Right atrium auricular region (tissue), 2 donors: ENCODE data around the gene TPSD1. TPM values are rescaled to one million over a fixed set of nuclear protein-coding genes. Genes with fewer than 3 reads are reported as not detected.
A peak's percentile ranks its signal among the peaks of the same experiment; 100 is the strongest.

ENCODE experiments used
- DNase-seq: peaks from one replicate; pipeline ENCODE4 v3.0.0-alpha.2; 2019; ENCODE audit warnings: low spot score
- H3K27ac ChIP-seq, 2 donors: fragments of 200-600 bp; sonication (generic); 1 replicate in 1 of 2; 2 replicates in 1 of 2; pipeline ENCODE4 v1.5.1; 2016 to 2019
- H3K27me3 ChIP-seq, 2 donors: fragments of 200-600 bp; sonication (generic); one replicate each; pipeline versions ENCODE4 v1.5.1 to v1.6.0; 2017 to 2019
- H3K36me3 ChIP-seq: fragments of 200-600 bp; sonication (generic); one replicate; pipeline ENCODE4 v1.5.1; 2016
- H3K4me1 ChIP-seq, 2 donors: fragments of 200-600 bp; sonication (generic); one replicate each; pipeline versions ENCODE4 v1.5.1 to v1.6.0; 2017 to 2019
- H3K4me3 ChIP-seq, 2 donors: fragments of 200-600 bp; sonication (generic); 1 replicate in 1 of 2; 2 replicates in 1 of 2; pipeline ENCODE4 v1.5.1; 2017 to 2019; ENCODE audit warnings: mild to moderate bottlenecking in 1 of 2, moderate library complexity in 1 of 2
- H3K9me3 ChIP-seq, 2 donors: fragments of 200-600 bp; sonication (generic); one replicate each; pipeline ENCODE4 v1.5.1; 2019
- CTCF ChIP-seq, 2 donors: fragments of 200-600 bp; sonication (generic); IDR thresholded peaks; one replicate each; pipeline ENCODE4 v1.5.1; 2019; ENCODE audit warnings: antibody characterized with exemption in 2 of 2
- total RNA-seq, 2 donors: library from RNA; depleted of rRNA; stranded (reverse); fragments of >200 nt; gene quantifications; one replicate each; pipeline ENCODE4 v1.1.0, GENCODE V29; 2016

The TPSD1 gene
- total RNA-seq, 2 donors from 2014 or later = 0.63 TPM; not detected in 1

GRCh38 chr16:1258225-1258600, 2.3 kb downstream of the TPSD1 start:
- H3K9me3 ChIP-seq = no peaks in the 10 kb centered on the region
- no peaks in the 10 kb centered on the region for H3K36me3 ChIP-seq
- no peak for TF ChIP-seq CTCF (IDR thresholded peaks at IDR 0.05)
- no peak overlapping the region for H3K4me3 ChIP-seq
- no peaks in the 10 kb centered on the region for H3K4me1 ChIP-seq
- no peak overlapping the region for H3K27ac ChIP-seq
- H3K27me3 ChIP-seq = peaks cover 8 to 9% of the 10 kb centered on the region in 2 donors
- no peak for DNase-seq

GRCh38 chr16:1258906-1259759, 3.3 kb downstream of the TPSD1 start:
- Histone ChIP-seq H3K27ac (no peak overlapping the region), H3K9me3 (no peaks in the 10 kb centered on the region), H3K4me1 (no peaks in the 10 kb centered on the region), H3K27me3 (peaks cover 8 to 9% of the 10 kb centered on the region in 2 donors), H3K4me3 (peak overlapping the region in 1 of 2 donors; percentile 21), H3K36me3 (no peaks in the 10 kb centered on the region)
- TF ChIP-seq CTCF (IDR thresholded peaks at IDR 0.05) = no peak
- DNase-seq = no peak

GRCh38 chr16:1259760-1260068, 3.8 kb downstream of the TPSD1 start:
- no peak for TF ChIP-seq CTCF (IDR thresholded peaks at IDR 0.05)
- Histone ChIP-seq H3K27ac (no peak overlapping the region), H3K4me1 (no peaks in the 10 kb centered on the region), H3K27me3 (peaks cover 8 to 9% of the 10 kb centered on the region in 2 donors), H3K9me3 (no peaks in the 10 kb centered on the region), H3K36me3 (no peaks in the 10 kb centered on the region), H3K4me3 (no peak overlapping the region)
- DNase-seq = no peak

- H3K9me3 ChIP-seq = no peaks in the 10 kb centered on the region
- DNase-seq = no peak
- TF ChIP-seq CTCF (IDR thresholded peaks at IDR 0.05) = no peak
- H3K36me3 ChIP-seq = no peaks in the 10 kb centered on the region
- H3K4me1 ChIP-seq = no peaks in the 10 kb centered on the region
- peaks cover 8 to 9% of the 10 kb centered on the region in 2 donors for H3K27me3 ChIP-seq
- no peak overlapping the region for H3K27ac ChIP-seq
- no peak overlapping the region for H3K4me3 ChIP-seq
Measured at GRCh38 chr16:1260101-1260680, 4.3 kb downstream of the TPSD1 start.

GRCh38 chr16:1261131-1261892, 5.4 kb downstream of the TPSD1 start:
- Histone ChIP-seq H3K27ac (no peak overlapping the region), H3K9me3 (no peaks in the 10 kb centered on the region), H3K27me3 (peaks cover 8 to 9% of the 10 kb centered on the region in 2 donors), H3K4me1 (no peaks in the 10 kb centered on the region), H3K36me3 (no peaks in the 10 kb centered on the region), H3K4me3 (no peak overlapping the region)
- TF ChIP-seq CTCF (IDR thresholded peaks at IDR 0.05) = no peak
- DNase-seq = no peak
